ENCODE data around the gene VAV1. TPM values are rescaled to one million over a fixed set of nuclear protein-coding genes. Genes with fewer than 3 reads are reported as not detected.

VAV1 gene
- not detected in 2 replicates for total RNA-seq

GRCh38 chr19:6772028-6772865, at the start of gene VAV1:
Gene VAV1, plus strand, starts transcription at chr19:6772708. Its CDS starts 100 bp downstream, at chr19:6772808.

GRCh38 chr19:6737284-6737872, 35.1 kb upstream of the VAV1 start, which contains the start of gene GPR108:
Gene GPR108, minus strand, starts transcription at chr19:6737580. Its CDS starts 4 bp downstream, at chr19:6737576.

DNA sequence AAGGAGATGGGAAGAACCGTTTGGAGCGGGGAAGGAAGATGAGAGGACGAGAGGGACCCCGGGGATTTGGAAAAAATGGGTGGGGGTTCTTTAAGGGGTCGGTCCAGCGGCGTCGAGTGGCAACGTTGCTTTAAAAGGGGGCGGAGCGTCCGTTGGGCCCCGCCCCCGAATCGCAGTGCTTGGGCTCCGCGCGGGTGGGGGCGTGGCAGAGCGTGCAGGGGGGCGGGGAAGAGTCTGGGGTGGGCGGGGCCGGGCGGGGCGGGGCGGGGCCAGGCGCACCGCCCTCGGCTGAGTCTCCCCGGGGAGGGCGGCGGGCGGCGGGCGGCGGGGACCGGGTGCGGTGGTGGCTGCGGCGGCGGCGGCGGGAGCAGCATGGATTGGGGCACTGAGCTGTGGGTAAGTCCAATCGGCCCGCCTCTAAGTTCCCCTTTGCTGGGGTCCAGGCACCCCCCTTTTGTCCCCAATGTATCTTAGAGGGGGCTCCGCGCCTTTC, 33.1 kb upstream of the VAV1 start, which contains the start of gene TRIP10:
Gene TRIP10, plus strand, starts transcription at position 291 of the 493 bp plus-strand sequence. Its CDS starts 82 bp downstream, at position 373.

GRCh38 chr19:6767357-6768235, 4.9 kb upstream of the VAV1 start, which contains the start of gene SH2D3A:
Gene SH2D3A, minus strand, starts transcription at chr19:6767435. Its CDS starts 3,687 bp downstream, at chr19:6763748.

GRCh38 chr19:6887316-6887715, 114.8 kb downstream of the VAV1 start, which contains the start of gene ADGRE1:
Gene ADGRE1, plus strand, starts transcription at chr19:6887579. Its CDS starts 30 bp downstream, at chr19:6887609.

Other genes with a start within 250 kb of the VAV1 start
- 0.34 and 1.8 TPM in 2 replicates for gene TNFSF9, start 241.7 kb upstream of the VAV1 start, total RNA-seq
- 0.17 TPM in 1 of 2 replicates, not detected in the other for gene CD70, start 181.6 kb upstream of the VAV1 start, total RNA-seq
- under 0.01 TPM in 1 of 2 replicates, not detected in the other for gene TNFSF14, start 102.5 kb upstream of the VAV1 start, total RNA-seq
- 318 and 544 TPM in 2 replicates for gene C3, start 52.1 kb upstream of the VAV1 start, total RNA-seq
- 54.6 and 70.1 TPM in 2 replicates for gene GPR108, start 35.1 kb upstream of the VAV1 start, total RNA-seq
- 61.5 and 71.3 TPM in 2 replicates for gene TRIP10, start 33.0 kb upstream of the VAV1 start, total RNA-seq
- gene SH2D3A, start 5.3 kb upstream of the VAV1 start, total RNA-seq: not detected in 2 replicates
- gene ADGRE1, start 114.9 kb downstream of the VAV1 start, total RNA-seq: not detected in 2 replicates
- not detected in 2 replicates for gene MBD3L2B, start 248.7 kb downstream of the VAV1 start, total RNA-seq